Smooth muscle cell (in vitro differentiated cells): ENCODE data around the gene CCNT1. TPM values are rescaled to one million over a fixed set of nuclear protein-coding genes. Genes with fewer than 3 reads are reported as not detected.
A peak's percentile ranks its signal among the peaks of the same experiment; 100 is the strongest.
"Not testable (repeated sequence)": the region's sequence is repeated elsewhere in the genome, so short reads cannot be mapped to it uniquely, and the experiment has no call there.

ENCODE experiments used
- DNase-seq: peaks from one replicate; lab custom pipeline; 2025; ENCODE audit not compliant: unreplicated experiment; lab: John Stamatoyannopoulos, UW
- H2AFZ ChIP-seq: fragments of 200-600 bp; sonication (generic); 2 replicates; pipeline ENCODE4 v1.6.0; 2016; ENCODE audit warnings: antibody characterized with exemption, low read depth, mild to moderate bottlenecking
- H3F3A ChIP-seq: fragments of 200-600 bp; sonication (generic); 2 replicates; pipeline ENCODE4 v1.6.0; 2017; ENCODE audit warnings: antibody characterized with exemption, low read depth
- H3K27ac ChIP-seq: fragments of 200-600 bp; sonication (generic); 2 replicates; pipeline ENCODE4 v1.5.1; 2016; ENCODE audit warnings: low read depth, mild to moderate bottlenecking
- H3K27me3 ChIP-seq: fragments of 200-600 bp; sonication (generic); 2 replicates; pipeline ENCODE4 v1.6.1; 2016; ENCODE audit warnings: low read depth, mild to moderate bottlenecking
- H3K36me3 ChIP-seq: fragments of 200-600 bp; sonication (generic); 2 replicates; pipeline ENCODE4 v1.5.1; 2016; ENCODE audit warnings: low read depth
- H3K4me1 ChIP-seq: fragments of 200-600 bp; sonication (generic); 2 replicates; pipeline ENCODE4 v1.5.1; 2016; ENCODE audit warnings: low read depth
- H3K4me2 ChIP-seq: fragments of 200-600 bp; sonication (generic); 2 replicates; pipeline ENCODE4 v1.6.0; 2016; ENCODE audit warnings: mild to moderate bottlenecking
- H3K4me3 ChIP-seq: fragments of 200-600 bp; sonication (generic); 2 replicates; pipeline ENCODE4 v1.5.1; 2016; ENCODE audit warnings: mild to moderate bottlenecking
- H3K79me2 ChIP-seq: fragments of 200-600 bp; sonication (generic); 2 replicates; pipeline ENCODE4 v1.6.0; 2016; ENCODE audit warnings: low read depth, mild to moderate bottlenecking
- H3K9ac ChIP-seq: fragments of 200-600 bp; sonication (generic); 2 replicates; pipeline ENCODE4 v1.6.0; 2016; ENCODE audit warnings: low read depth
- H3K9me3 ChIP-seq: fragments of 200-600 bp; sonication (generic); replicated peaks from 2 replicates; pipeline ENCODE4 v1.5.1; 2016; ENCODE audit warnings: low read depth
- H4K20me1 ChIP-seq: fragments of 200-600 bp; sonication (generic); 2 replicates; pipeline ENCODE4 v1.6.0; 2016; ENCODE audit warnings: low read depth
- WGBS: methylation state at CpG from one replicate; pipeline ENCODE4 v1.1.7; 2016; ENCODE audit warnings: low lambda C conversion rate; 5-methylcytosine and 5-hydroxymethylcytosine counted together
- polyA plus RNA-seq: library from polyadenylated mRNA; unstranded; fragments of >200 nt; fragmentation: Nextera tagmentation; extraction: Ambion mirVana; gene quantifications from 2 replicates; pipeline ENCODE4 v1.2.1, GENCODE V29; 2016
- total RNA-seq: library from RNA; depleted of rRNA; stranded (reverse); fragments of >200 nt; gene quantifications from 2 replicates; pipeline ENCODE4 v1.2.3, GENCODE V29; 2014
- TF ChIP-seq, protein P1 (sequence below): fragments of 200-600 bp; sonication (generic); IDR thresholded peaks from 2 replicates; pipeline ENCODE4 v1.5.1; 2017; ENCODE audit warnings: borderline replicate concordance, mild to moderate bottlenecking, antibody characterized with exemption; ENCODE audit not compliant: insufficient read depth, poor library complexity, severe bottlenecking

The CCNT1 gene
- total and polyA plus RNA-seq, 2 experiments from 2014 or later: 8.6 to 38.4 TPM

DNA sequence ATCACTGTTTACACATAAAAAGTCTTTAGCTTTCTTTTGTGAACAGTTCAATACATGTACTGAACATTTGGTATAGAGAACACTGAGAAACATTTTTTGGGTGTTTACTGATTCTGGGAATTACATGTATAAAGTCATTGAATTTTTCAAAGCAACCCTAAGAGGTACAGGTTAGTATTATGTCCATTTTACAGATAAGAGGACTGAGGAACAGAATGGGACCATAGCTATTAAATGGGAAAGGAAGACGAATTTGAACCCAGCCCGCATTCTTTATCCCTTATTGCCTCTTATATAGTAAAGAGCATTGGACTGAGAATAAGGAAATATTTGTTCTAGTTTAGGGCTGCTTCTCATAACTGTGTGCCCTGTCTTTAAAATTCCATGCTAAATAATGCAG, 33.6 kb downstream of the CCNT1 start:
- no peaks in the 10 kb centered on the region for H3K9me3 ChIP-seq
- H3F3A ChIP-seq: no peaks in the 10 kb centered on the region
- peak overlapping the region; percentile 91 for H3K4me3 ChIP-seq
- no peak overlapping the region for H3K27ac ChIP-seq
- H3K9ac ChIP-seq: no peak overlapping the region
- H3K36me3 ChIP-seq: peaks cover 10% of the 10 kb centered on the region
- peaks cover 32% of the 10 kb centered on the region for H3K4me1 ChIP-seq
- peaks cover 37% of the 10 kb centered on the region for H4K20me1 ChIP-seq
- TF ChIP-seq, protein P1, sequence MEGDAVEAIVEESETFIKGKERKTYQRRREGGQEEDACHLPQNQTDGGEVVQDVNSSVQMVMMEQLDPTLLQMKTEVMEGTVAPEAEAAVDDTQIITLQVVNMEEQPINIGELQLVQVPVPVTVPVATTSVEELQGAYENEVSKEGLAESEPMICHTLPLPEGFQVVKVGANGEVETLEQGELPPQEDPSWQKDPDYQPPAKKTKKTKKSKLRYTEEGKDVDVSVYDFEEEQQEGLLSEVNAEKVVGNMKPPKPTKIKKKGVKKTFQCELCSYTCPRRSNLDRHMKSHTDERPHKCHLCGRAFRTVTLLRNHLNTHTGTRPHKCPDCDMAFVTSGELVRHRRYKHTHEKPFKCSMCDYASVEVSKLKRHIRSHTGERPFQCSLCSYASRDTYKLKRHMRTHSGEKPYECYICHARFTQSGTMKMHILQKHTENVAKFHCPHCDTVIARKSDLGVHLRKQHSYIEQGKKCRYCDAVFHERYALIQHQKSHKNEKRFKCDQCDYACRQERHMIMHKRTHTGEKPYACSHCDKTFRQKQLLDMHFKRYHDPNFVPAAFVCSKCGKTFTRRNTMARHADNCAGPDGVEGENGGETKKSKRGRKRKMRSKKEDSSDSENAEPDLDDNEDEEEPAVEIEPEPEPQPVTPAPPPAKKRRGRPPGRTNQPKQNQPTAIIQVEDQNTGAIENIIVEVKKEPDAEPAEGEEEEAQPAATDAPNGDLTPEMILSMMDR: no peak
- no peak for DNase-seq
- H3K4me2 ChIP-seq: peak overlapping the region; percentile 89
- H3K79me2 ChIP-seq: peaks cover 40% of the 10 kb centered on the region
- no peaks in the 10 kb centered on the region for H3K27me3 ChIP-seq
- peak overlapping the region; percentile 87 for H2AFZ ChIP-seq
- WGBS: 86% methylated on average over 2 of the region's 2 CpGs

DNA sequence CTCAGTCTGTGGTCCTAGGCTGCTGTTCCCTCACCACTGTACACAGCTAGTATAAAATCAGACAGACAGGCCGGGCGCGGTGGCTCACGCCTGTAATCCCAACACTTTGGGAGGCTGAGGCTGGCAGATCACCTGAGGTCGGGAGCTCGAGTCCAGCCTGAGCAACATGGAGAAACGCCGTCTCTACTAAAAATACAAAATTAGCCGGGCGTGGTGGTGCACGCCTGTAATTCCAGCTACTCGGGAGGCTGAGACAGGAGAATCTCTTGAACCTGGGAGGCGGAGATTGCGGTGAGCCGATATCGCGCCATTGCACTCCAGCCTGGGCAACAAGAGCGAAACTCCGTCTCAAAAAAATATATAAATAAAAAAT, 34.0 kb downstream of the CCNT1 start:
- Histone ChIP-seq H3K4me3 (peak overlapping the region; percentile 91), H3K79me2 (peaks cover 43% of the 10 kb centered on the region), H4K20me1 (peaks cover 41% of the 10 kb centered on the region), H3K4me2 (peak overlapping the region; percentile 89), H3K4me1 (peaks cover 36% of the 10 kb centered on the region), H2AFZ (peak overlapping the region; percentile 87)
- not testable (repeated sequence) for H3K27me3 ChIP-seq, H3F3A ChIP-seq, DNase-seq, H3K36me3 ChIP-seq, H3K27ac ChIP-seq, H3K9ac ChIP-seq, H3K9me3 ChIP-seq
- 17% methylated on average over 19 of the region's 19 CpGs for WGBS

DNA sequence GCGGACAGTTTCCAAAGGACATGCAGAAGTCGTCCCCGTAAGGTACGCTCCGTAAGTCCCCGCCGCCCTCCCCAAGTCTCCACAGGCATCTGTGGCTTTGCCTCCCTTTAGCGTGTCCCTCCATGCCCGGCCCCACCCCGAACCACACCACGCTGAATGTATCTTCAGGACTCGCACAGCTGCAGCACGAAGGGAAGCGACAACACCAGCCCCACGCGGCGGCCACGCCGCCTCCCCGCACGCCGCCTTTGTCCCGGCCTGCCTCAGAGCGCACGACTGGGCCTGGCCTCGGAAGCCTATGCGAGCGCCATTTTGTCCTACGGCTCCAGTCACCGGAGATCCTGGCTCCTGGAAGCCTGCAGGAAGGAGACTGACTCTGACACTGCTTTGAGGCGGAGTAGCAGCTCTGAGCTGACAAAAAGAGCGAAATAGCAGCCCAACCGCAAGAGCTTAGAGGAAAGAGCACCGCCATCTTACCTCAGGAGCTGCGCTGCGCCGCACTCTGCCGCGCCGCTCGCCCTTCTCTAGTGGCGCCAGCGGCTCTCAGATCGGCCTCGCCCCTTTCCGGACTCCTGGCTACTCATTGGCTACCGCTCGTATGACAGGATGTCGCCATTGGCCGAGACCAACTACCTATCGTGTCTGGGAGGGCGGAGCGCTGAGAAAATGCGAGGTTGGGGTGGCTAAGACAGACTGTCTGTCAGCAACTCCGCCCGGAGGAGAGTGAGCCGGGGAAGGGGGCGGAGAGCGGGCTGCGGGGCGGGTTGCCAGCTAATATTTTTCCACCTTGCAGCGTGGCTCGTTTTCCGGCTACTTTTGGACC, 34.6 kb downstream of the CCNT1 start, which contains the start of gene KANSL2:
Gene KANSL2, minus strand, starts transcription at position 529 of the 823 bp plus-strand sequence. CDS start 606 bp downstream, outside the sequence.
- H3K4me2 ChIP-seq: peak within 1 kb of the TSS; percentile 98

DNA sequence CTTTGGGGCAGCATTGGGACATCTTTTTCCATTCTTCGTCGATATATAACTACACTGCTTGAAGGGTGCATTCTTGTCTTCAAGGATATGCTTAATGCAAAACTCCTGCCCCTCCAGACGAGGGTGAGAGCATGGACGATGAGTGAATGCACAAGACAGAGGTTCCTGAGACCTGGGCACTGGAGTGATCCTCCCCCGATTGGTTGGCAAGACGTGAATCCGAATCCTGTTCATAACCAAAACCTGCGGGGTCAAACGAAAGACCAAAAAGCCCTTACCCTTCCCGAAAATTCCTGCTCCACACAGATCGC, 35.2 kb downstream of the CCNT1 start:
- DNase-seq: no peak
- no peak overlapping the region for H2AFZ ChIP-seq
- H3K4me1 ChIP-seq: peaks cover 38% of the 10 kb centered on the region
- peak overlapping the region; percentile 98 for H3K4me2 ChIP-seq
- H3K9me3 ChIP-seq: no peaks in the 10 kb centered on the region
- peak overlapping the region; percentile 91 for H3K4me3 ChIP-seq
- peaks cover 53% of the 10 kb centered on the region for H4K20me1 ChIP-seq
- H3K9ac ChIP-seq: peak overlapping the region; percentile 91
- peaks cover 55% of the 10 kb centered on the region for H3K79me2 ChIP-seq
- 4% methylated on average over 11 of the region's 11 CpGs for WGBS
- peak overlapping the region; percentile 83 for H3K27ac ChIP-seq
- no peaks in the 10 kb centered on the region for H3K27me3 ChIP-seq
- TF ChIP-seq, protein P1: no peak
- peaks cover 13% of the 10 kb centered on the region for H3K36me3 ChIP-seq
- H3F3A ChIP-seq: no peaks in the 10 kb centered on the region

More for the DNA sequence above, 34.6 kb downstream of the CCNT1 start, which contains the start of gene KANSL2:
- H3K4me3 ChIP-seq: peak within 1 kb of the TSS; percentile 91
- H3K79me2 ChIP-seq: peaks cover 49% of the 10 kb centered on the region
- peaks cover 13% of the 10 kb centered on the region for H3K36me3 ChIP-seq
- WGBS: under 1% methylated on average over 62 of the region's 64 CpGs
- H3K9ac ChIP-seq: peak within 1 kb of the TSS; percentile 91
- H3F3A ChIP-seq: no peaks in the 10 kb centered on the region
- peak within 1 kb of the TSS; percentile 87 for H2AFZ ChIP-seq
- DNase-seq: peak; percentile 77
- H4K20me1 ChIP-seq: peaks cover 47% of the 10 kb centered on the region
- no peaks in the 10 kb centered on the region for H3K9me3 ChIP-seq
- H3K27ac ChIP-seq: peak within 1 kb of the TSS; percentile 83
- TF ChIP-seq, protein P1: no peak
- no peaks in the 10 kb centered on the region for H3K27me3 ChIP-seq
- peaks cover 38% of the 10 kb centered on the region for H3K4me1 ChIP-seq
